Measurements from ENCODE around the gene COL11A2. TPM values are rescaled to one million over a fixed set of nuclear protein-coding genes. Genes with fewer than 3 reads are reported as not detected.

The COL11A2 gene
- polyA plus RNA-seq, 1 of the 3 experiments (the other 2 are of a cell fraction) = 0.99 TPM

DNA sequence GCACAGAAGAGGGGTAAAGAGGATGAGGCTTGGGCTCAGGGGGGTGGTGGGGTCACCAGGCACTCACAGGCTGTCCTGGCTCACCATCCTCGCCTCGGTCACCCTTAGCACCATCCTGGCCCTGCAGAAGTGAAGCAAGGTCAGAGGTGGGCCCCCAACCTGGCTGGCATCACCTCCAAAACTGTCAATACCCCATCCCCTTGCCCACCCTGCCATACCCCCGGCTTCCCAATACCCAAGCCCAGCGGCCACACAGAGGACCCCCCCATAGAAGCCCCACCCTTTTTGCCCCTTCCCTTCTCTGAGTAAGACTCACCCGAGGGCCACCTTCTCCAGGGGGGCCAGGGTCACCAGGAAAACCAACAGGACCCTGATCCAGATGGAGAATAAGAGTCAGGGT is 23.6 kb downstream of the COL11A2 start:
- CTCF ChIA-PET = interaction anchor here (1.2 kb wide), 1 partner anchor 80 kb away, joined by 3 read pairs; no protein-coding TSS in a partner anchor
- Histone ChIP-seq H3K9me2 (no peaks in the 10 kb centered on the region), H4K20me1 (ENCODE audit: insufficient read depth) (no peaks in the 10 kb centered on the region), H3K4me2 (no peak overlapping the region), H3K27ac (ENCODE audit: low read depth in 2 of 2, low read length in 1 of 2) (no peak overlapping the region), H3K4me3 (ENCODE audit: low read depth in 2 of 2, low read length in 1 of 2) (no peak overlapping the region), H3F3A (replicated peaks; ENCODE audit: insufficient read depth) (no peaks in the 10 kb centered on the region), H3K27me3 (ENCODE audit: insufficient read depth) (no peaks in the 10 kb centered on the region), H3K9ac (no peak overlapping the region), H3K79me2 (ENCODE audit: insufficient read depth) (no peaks in the 10 kb centered on the region), H3K36me3 (replicated peaks in 1 of 2; ENCODE audit: control insufficient read depth in 1 of 2, insufficient read depth in 2 of 2, low read length in 1 of 2) (no peaks in the 10 kb centered on the region), H2AFZ (ENCODE audit: low read depth) (no peak overlapping the region), H3K4me1 (ENCODE audit: control insufficient read depth in 1 of 2, insufficient read depth in 2 of 2, low read depth in 1 of 2, low read length in 1 of 2) (no peaks in the 10 kb centered on the region), H3K9me3 (no peaks in the 10 kb centered on the region)
- no peak for DNase-seq
- no peak for TF ChIP-seq FOXM1 (IDR thresholded peaks at IDR 0.05; ENCODE audit: low read depth)
- TF ChIP-seq NRF1 (IDR thresholded peaks at IDR 0.05; ENCODE audit: low read depth, low read length) = no peak
- TF ChIP-seq MEF2A (IDR thresholded peaks at IDR 0.05; ENCODE audit: borderline replicate concordance, low read depth) = no peak
- TF ChIP-seq USF1 (IDR thresholded peaks at IDR 0.05; ENCODE audit: borderline replicate concordance, low read depth) = no peak
- TF ChIP-seq PBX3 (IDR thresholded peaks at IDR 0.05) = no peak
- no peak for TF ChIP-seq FOSL2 (IDR thresholded peaks at IDR 0.05; ENCODE audit: borderline replicate concordance, low read depth)
- no peak for TF ChIP-seq RCOR1 (IDR thresholded peaks at IDR 0.05; ENCODE audit: low read length)
- TF ChIP-seq ELF1 (IDR thresholded peaks at IDR 0.05) = no peak
- TF ChIP-seq NFIC (IDR thresholded peaks at IDR 0.05; ENCODE audit: borderline replicate concordance) = no peak
- TF ChIP-seq, protein P1, sequence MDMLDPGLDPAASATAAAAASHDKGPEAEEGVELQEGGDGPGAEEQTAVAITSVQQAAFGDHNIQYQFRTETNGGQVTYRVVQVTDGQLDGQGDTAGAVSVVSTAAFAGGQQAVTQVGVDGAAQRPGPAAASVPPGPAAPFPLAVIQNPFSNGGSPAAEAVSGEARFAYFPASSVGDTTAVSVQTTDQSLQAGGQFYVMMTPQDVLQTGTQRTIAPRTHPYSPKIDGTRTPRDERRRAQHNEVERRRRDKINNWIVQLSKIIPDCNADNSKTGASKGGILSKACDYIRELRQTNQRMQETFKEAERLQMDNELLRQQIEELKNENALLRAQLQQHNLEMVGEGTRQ (IDR thresholded peaks at IDR 0.05; ENCODE audit: borderline replicate concordance, low read depth, low read length) = no peak
- no peak for TF ChIP-seq YY1 (IDR thresholded peaks at IDR 0.05; ENCODE audit: low read depth)
- TF ChIP-seq CTCF (IDR thresholded peaks at IDR 0.05) = no peak
- WGBS (ENCODE audit: low lambda C conversion rate) = 27% methylated on average over 2 of the region's 5 CpGs
- POLR2A ChIA-PET = no interaction called here

DNA sequence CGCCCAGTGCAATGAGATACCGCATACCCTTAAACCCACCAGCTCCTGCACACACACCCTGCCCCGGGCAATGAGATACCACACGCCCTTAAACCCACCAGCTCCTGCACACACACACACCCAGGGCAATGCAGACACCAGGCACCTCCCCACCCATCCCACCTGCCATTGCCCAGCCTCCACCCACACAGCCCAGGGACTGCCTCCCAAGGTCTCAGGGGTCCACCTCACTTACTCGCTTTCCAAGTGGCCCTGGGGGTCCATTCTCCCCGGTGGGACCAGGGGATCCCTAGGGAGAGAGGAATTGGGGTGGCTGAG is 24.0 kb downstream of the COL11A2 start:
- ChIA-PET CTCF (interaction anchor here (1.2 kb wide), 1 partner anchor 80 kb away, joined by 3 read pairs; no protein-coding TSS in a partner anchor), POLR2A (no interaction called here)
- 57% methylated on average over 6 of the region's 6 CpGs for WGBS (ENCODE audit: low lambda C conversion rate)
- H3K4me2 ChIP-seq = no peak overlapping the region
- no peak for DNase-seq
- TF ChIP-seq CTCF (IDR thresholded peaks at IDR 0.05) = no peak
- no peak for TF ChIP-seq GABPA (IDR thresholded peaks at IDR 0.05; ENCODE audit: low read depth)
- TF ChIP-seq PBX3 (IDR thresholded peaks at IDR 0.05) = no peak
- no peak for TF ChIP-seq POLR2AphosphoS5 (IDR thresholded peaks at IDR 0.05; ENCODE audit: low read depth, low read length)
- no peak for TF ChIP-seq TAF1 (IDR thresholded peaks at IDR 0.05; ENCODE audit: borderline replicate concordance, low read depth, low read length)
- no peak for TF ChIP-seq RXRA (IDR thresholded peaks at IDR 0.05; ENCODE audit: borderline replicate concordance, low read depth)
- no peaks in the 10 kb centered on the region for H3K79me2 ChIP-seq (ENCODE audit: insufficient read depth)
- no peaks in the 10 kb centered on the region for H3F3A ChIP-seq (replicated peaks; ENCODE audit: insufficient read depth)
- H3K4me3 ChIP-seq (ENCODE audit: low read depth in 2 of 2, low read length in 1 of 2) = no peak overlapping the region
- H3K9me2 ChIP-seq = no peaks in the 10 kb centered on the region
- no peak overlapping the region for H3K27ac ChIP-seq (ENCODE audit: low read depth in 2 of 2, low read length in 1 of 2)
- H2AFZ ChIP-seq (ENCODE audit: low read depth) = no peak overlapping the region
- H3K9ac ChIP-seq = no peak overlapping the region
- no peaks in the 10 kb centered on the region for H3K36me3 ChIP-seq (replicated peaks in 1 of 2; ENCODE audit: control insufficient read depth in 1 of 2, insufficient read depth in 2 of 2, low read length in 1 of 2)
- no peaks in the 10 kb centered on the region for H4K20me1 ChIP-seq (ENCODE audit: insufficient read depth)
- no peaks in the 10 kb centered on the region for H3K4me1 ChIP-seq (ENCODE audit: control insufficient read depth in 1 of 2, insufficient read depth in 2 of 2, low read depth in 1 of 2, low read length in 1 of 2)
- H3K9me3 ChIP-seq = no peaks in the 10 kb centered on the region
- H3K27me3 ChIP-seq (ENCODE audit: insufficient read depth) = no peaks in the 10 kb centered on the region

All from SK-N-SH (cell line).